G401 (cell line): ENCODE data around the gene NHS. TPM values are rescaled to one million over a fixed set of nuclear protein-coding genes. Genes with fewer than 3 reads are reported as not detected.
A peak's percentile ranks its signal among the peaks of the same experiment; 100 is the strongest.

Source experiments
- DNase-seq: peaks from one replicate; pipeline ENCODE4 v3.0.0-alpha.2; 2015; ENCODE audit warnings: low spot score
- in situ Hi-C: cut with HindIII; loops from 2 replicates; pipeline ENCODE4 v1.10.0; 2016; ENCODE audit warnings: low sequenced_read_pairs, mixed read lengths
- total RNA-seq: library from RNA; depleted of rRNA; stranded (reverse); fragments of >200 nt; shearing (Covaris generic); gene quantifications from 2 replicates; pipeline ENCODE4 v1.2.3, GENCODE V29; 2014

Gene NHS
- total RNA-seq, 1 experiment from 2014 or later: not detected

- in situ Hi-C loops: no loop called here
- DNase-seq: no peak
Observed at GRCh38 chrX:17679261-17679660, 304.3 kb downstream of the NHS start.

DNA sequence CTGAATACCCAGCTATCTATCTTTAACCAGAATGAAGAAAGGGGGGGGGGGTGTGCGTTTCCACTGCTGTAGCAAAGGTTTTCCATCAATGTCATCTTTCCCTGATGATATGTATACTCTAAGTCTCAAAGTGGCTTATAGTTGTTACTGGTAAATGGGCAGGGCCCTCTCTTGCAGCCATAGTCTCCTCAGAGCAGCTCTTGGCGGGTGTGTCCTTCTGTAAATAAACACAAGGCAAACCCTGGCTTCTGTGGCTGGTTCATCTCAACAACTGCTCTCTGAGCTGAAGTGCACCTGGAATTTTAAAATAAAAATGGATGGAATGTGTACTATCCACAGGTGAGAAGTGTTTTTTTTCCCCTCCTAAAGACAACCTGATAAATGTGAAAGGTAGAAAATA lies 304.8 kb downstream of the NHS start:
- no peak for DNase-seq
- in situ Hi-C loops: no loop called here

DNA sequence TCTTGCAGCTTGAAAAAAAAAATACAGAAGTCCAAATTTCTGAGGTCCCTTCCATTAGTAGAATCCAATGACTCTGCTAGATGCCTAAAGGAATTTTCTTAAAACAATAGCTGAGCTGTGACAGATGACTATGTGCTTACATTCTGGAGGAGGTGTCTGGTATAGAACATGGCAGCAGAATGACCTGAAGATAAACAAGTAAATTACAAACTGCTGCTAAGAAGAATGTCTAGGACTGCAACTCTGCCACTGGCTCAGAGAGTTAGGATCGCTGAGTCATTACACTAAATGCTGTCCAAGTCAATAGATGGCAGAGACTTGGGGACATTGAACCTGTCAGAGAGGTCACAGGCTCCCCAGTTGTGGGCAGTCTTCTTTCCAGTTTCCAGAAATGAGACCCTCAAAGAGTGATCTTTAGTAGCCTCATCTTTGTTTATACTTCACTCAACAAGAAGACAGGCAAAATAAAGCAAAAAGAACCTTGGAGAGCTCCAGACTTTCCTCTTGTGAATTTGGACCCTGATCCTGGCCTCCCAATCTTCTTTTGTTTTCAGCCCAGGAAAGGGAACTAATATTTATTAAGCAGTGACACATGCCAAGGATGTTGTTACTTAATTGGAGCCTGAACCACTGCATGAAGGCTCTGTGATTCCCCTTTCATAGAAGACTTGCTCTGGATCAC lies 305.9 kb downstream of the NHS start:
- in situ Hi-C loops: no loop called here
- DNase-seq: no peak

DNA sequence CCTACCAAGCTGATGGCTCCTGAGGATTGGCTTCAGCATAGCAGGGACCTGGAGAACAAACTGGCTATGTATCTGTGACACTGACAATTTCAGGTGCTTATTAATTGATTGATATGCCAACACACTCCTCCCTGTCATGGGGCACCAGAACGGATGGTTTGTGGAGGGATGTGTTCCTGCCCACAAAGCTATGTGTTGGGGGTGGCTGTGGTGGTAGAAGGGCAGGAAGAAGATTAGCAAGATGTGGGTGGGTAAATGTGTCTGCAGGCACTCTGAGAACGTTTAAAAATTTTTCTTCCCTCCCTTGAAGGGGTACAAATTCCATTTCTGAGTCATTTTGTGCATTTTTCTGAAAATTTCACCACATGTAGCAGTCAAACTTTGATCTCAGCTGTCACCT lies 307.3 kb downstream of the NHS start:
- in situ Hi-C loops: no loop called here
- no peak for DNase-seq

- DNase-seq: no peak
- in situ Hi-C loops: no loop called here
Observed at GRCh38 chrX:17685026-17685425, 310.0 kb downstream of the NHS start.

GRCh38 chrX:17687648-17688047 lies 312.6 kb downstream of the NHS start:
- in situ Hi-C loops: no loop called here
- no peak for DNase-seq

DNA sequence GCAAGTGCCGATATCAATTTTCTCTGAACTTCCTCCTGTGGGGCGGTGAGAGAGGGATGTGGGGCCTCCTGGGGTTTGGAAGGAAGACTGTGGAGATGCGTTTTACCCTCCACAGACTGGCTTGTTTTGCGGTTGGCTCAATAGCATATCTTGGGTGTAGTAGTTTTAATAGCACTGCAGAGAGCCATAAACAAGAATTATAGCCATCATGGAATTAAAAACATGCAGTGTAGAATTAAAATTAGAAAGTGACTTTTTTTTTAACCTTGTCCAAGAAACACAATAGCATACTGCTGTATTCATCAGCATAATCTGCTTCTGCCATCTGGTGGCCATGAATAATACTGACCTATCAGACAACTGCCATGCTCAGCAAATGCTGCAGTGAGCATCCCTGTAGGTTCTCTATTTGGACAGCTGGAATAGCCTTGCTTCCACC lies 315.0 kb downstream of the NHS start:
- in situ Hi-C loops: no loop called here

GRCh38 chrX:17692709-17693346 lies 317.8 kb downstream of the NHS start:
- DNase-seq: no peak
- in situ Hi-C loops: no loop called here

More for the DNA sequence above, 315.0 kb downstream of the NHS start:
- peak; percentile 65 for DNase-seq

GRCh38 chrX:17697191-17697590 lies 322.2 kb downstream of the NHS start:
- DNase-seq: no peak
- in situ Hi-C loops: no loop called here

GRCh38 chrX:17700976-17701375 lies 326.0 kb downstream of the NHS start:
- in situ Hi-C loops: no loop called here

DNA sequence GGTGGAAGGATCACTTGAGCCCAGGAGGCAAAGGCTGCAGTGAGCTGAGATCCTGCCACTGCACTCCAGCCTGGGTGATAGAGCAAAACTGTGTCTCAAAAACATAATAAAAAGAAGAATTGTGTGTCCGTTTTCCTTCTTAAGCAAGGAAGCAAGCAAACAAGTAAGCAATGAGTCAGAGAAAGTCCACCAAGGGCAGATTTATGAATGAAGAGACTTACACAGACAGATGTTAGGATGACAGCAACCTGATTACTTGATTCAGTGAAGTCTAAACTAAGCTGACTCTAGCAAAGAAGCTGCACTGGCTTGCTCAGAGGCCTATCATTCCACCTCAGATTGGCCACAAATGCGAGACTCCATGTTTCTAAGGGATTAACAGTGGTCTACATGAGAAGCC lies 328.2 kb downstream of the NHS start:
- in situ Hi-C loops: no loop called here
- DNase-seq: no peak

More at GRCh38 chrX:17700976-17701375, 326.0 kb downstream of the NHS start:
- DNase-seq: no peak

DNA sequence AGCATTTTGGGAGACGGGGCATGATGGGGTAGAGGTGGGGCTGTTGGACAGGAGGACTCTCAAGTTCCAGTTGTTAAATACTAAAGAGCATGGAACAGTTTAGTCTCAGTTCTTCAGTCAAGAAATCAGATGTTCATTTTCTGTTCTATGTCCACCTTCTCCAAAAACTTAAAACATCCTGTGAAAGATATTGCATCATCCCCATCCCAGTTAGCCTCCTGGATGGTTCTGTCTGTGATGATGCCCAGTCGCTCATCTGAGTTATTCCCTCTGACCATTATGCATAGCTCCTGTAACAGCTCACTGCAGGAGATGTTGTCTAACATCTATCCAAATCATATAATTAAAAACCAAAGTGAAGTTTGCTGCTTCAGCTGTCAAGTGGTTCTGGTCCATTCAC lies 330.2 kb downstream of the NHS start:
- in situ Hi-C loops: no loop called here

GRCh38 chrX:17706676-17707075 lies 331.7 kb downstream of the NHS start:
- in situ Hi-C loops: no loop called here
- no peak for DNase-seq

More for the DNA sequence above, 330.2 kb downstream of the NHS start:
- no peak for DNase-seq

- in situ Hi-C loops: no loop called here
- no peak for DNase-seq
Observed at GRCh38 chrX:17707731-17708130, 332.7 kb downstream of the NHS start.

GRCh38 chrX:17710871-17711301 lies 335.9 kb downstream of the NHS start:
- in situ Hi-C loops: no loop called here

GRCh38 chrX:17713288-17713687 lies 338.3 kb downstream of the NHS start:
- in situ Hi-C loops: no loop called here

More at GRCh38 chrX:17710871-17711301, 335.9 kb downstream of the NHS start:
- no peak for DNase-seq

DNA sequence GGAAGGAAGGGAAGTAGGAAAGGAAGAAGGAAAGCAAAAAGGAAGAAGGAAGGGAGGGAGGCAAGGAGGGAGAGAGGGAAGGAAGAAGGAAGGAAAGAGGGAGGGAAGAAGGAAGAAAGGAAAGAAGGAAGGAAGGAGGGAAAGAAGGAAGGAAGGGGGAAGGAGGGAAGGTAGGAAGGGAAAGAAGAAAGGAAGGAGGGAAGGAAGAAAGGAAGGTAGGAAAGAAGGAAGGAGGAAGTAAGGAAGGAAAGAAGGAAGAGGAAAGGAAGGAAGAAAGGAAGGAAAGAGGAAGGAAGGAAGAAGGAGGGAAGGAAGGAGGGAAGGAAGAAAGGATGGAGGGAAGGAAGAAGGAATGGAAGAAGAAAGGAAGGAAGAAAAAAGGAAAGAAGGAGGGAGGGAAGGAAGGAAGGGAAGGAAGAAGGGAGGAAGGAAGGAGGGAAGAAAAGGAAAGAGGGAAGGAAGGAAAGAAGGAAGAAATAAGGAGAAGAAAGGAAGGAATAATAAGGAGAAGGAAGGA lies 343.7 kb downstream of the NHS start:
- in situ Hi-C loops: no loop called here
- no peak for DNase-seq

More at GRCh38 chrX:17713288-17713687, 338.3 kb downstream of the NHS start:
- DNase-seq: no peak

GRCh38 chrX:17719711-17720110 lies 344.7 kb downstream of the NHS start:
- DNase-seq: no peak
- in situ Hi-C loops: no loop called here

DNA sequence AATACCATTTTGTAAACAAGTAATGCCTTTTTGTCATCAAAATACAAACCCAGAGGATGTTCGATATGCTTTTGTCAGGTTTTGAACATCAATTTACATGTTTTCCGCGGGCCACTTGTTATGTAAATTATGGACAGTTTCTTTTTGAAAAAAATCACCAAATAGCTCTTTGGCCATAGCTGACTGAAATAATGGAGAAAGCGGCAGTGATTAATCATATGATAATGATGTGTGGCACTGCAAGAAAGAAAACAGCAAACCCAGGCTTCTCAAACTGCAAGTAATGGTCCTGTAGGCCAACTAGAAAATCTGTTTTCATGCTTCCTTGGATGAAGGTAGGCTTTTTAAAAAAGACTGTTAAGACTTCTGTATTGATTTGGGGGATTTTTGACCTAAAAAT lies 346.7 kb downstream of the NHS start:
- in situ Hi-C loops: no loop called here
- no peak for DNase-seq

DNA sequence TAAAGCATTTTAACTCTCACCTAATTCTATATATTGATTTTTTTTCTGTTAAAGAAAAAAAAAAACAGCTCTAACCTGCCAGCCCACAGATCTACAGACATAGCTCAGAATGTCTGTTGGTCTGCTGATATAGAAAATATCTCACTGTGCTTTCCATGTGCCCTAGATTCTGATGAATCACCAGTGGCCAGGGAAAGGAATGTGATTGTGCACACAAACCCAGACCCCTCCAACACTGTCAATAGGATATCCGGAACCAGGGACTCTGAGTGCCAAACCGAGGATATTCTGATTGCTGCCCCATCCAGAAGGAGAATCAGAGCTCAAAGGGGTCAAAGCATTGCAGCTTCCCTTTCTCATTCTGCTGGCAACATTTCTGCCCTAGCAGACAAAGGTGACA lies 350.2 kb downstream of the NHS start:
- DNase-seq: no peak
- in situ Hi-C loops: no loop called here
